DMS 273 (cell line): ENCODE data around the gene GCDH.

Experiments used
- DNase-seq: peaks from one replicate; lab custom pipeline; 2025; ENCODE audit not compliant: unreplicated experiment; lab: John Stamatoyannopoulos, UW

Gene GCDH

DNA sequence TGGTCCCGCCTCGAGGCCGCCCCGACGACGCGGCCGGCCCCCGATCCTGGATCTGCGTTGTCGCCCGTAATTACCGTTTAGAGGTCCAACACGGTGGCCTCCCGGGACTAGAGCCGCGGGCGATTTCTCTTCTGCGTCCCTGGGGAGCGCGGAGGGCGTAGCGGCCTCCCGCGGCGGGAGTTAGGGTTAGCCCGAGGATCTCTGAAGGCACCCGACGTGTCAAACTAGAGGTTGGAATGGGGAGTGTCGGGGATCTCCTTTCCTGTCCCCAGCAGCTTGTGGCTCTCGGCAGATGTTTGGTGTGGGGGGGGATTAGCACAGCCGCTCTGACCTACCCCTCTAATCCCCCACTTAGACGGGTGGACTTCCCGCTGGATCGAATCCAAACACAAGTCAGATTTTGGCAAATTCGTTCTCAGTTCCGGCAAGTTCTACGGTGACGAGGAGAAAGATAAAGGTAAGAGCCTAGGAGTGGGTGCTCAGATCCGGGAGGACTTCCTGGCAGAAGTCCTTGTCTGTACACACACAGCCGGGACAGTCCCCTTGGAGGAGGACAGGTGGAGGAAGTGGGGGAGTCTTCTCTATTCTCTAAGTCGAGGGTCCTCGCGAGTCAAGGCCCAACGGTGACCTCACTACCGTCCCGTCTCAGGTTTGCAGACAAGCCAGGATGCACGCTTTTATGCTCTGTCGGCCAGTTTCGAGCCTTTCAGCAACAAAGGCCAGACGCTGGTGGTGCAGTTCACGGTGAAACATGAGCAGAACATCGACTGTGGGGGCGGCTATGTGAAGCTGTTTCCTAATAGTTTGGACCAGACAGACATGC lies 48.0 kb downstream of the GCDH start:
- peak; percentile 65 for DNase-seq

DNA sequence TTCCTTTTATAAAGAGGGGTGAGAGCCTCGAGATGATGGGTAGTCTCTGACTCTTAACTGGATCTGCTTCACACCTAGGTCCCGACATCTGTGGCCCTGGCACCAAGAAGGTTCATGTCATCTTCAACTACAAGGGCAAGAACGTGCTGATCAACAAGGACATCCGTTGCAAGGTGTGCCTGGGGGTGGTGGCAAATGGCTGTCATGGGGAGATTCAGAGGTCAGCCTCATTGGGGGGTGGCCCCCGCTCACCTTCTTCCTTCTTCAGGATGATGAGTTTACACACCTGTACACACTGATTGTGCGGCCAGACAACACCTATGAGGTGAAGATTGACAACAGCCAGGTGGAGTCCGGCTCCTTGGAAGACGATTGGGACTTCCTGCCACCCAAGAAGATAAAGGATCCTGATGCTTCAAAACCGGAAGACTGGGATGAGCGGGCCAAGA lies 49.0 kb downstream of the GCDH start:
- DNase-seq, result no peak

DNA sequence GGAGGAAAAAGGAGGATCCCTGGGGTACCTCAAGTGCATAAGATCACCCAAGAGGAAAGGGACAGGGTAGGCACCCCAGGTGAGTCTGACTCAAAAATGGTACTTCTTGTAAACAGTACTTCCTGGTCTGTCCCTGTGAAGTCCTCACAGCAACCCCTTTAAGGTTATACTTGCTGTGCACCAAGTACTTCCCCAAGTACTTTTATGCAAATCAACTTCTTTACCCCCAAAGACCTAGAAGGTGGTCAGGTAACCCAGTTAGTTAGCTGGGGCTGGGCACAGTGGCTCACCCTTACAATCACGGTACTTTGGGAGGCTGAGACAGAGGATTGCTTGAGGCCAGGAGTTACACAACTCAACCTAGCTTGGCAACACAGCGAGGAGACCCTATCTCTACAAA lies 49.9 kb downstream of the GCDH start:
- DNase-seq, result no peak

GRCh38 chr19:12943437-12944044 lies 52.6 kb downstream of the GCDH start:
- DNase-seq, result no peak

DNA sequence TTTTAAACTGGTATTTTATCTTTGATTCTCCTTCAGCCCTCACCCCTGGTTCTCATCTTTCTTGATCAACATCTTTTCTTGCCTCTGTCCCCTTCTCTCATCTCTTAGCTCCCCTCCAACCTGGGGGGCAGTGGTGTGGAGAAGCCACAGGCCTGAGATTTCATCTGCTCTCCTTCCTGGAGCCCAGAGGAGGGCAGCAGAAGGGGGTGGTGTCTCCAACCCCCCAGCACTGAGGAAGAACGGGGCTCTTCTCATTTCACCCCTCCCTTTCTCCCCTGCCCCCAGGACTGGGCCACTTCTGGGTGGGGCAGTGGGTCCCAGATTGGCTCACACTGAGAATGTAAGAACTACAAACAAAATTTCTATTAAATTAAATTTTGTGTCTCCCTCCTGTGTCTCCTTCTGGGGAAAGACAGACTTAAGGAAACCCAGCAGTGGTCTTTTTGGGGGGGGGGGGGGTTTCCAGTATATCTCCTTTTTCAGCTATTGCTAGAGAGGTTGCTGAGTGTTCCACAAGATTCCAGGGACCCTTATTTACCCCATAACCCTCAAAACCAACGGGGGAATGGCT lies 53.2 kb downstream of the GCDH start:
- DNase-seq, result no peak

DNA sequence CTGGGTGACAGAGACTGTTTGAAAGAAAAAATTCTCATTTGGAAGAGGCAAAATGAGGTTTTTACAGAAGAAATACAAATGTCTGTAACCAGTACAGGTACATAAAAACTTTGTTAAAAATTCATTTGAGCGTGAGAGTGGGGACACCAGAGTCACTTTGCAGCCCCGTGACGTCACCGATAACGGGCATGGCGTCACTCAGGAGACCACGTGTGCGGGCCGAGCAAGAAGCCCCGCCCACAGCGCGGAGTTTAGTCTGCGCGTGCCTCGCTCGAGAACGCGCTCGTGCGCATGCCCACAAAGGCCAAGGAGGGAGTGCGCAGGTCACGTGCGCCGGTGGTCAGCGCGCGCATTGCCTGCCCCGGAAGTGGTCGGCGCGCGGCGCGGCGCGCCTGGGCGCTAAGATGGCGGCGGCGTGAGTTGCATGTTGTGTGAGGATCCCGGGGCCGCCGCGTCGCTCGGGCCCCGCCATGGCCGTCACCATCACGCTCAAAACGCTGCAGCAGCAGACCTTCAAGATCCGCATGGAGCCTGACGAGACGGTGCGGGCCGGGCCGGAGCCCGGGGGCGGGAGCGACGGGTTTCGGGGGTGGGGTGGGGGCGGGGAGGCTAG lies 54.6 kb downstream of the GCDH start, which contains the start of gene RAD23A:
RAD23A (plus strand) TSS at position 384 of the 613 bp plus-strand sequence; CDS start at position 471, 87 bp downstream.
- peak; percentile 100 for DNase-seq

DNA sequence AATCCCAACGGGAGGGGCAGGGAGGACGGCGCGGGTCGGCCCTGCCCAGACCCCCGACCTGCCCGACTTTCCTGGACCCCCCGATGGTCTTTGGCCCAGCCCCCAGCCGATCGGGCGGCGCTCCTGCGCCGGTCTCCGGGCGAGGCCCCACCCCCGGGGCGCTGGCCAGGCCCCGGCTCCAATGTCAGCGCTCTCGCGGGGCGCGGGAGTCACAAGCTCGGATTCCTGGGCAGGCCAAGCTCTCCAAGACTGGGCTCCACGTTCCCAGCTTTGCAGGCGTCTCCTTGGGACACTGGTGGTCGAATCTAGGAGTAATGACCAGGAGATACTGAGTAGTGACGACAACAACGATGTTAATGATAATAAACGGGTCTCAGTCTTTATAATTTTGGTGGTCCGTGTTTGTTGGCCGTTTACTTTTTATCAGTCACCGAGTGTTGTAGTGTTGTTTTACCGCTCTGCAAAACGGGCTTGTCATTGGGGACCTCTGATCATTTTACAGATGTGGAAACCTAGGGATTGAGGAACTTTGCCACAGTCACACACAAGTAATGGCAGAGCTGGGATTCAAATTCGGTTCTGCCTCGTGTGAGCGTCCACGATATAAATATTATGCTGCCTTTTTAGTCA lies 55.2 kb downstream of the GCDH start:
- DNase-seq, result peak; percentile 93

- no peak for DNase-seq
These were observed 56.0 kb downstream of the GCDH start for GRCh38 chr19:12946731-12947496.

DNA sequence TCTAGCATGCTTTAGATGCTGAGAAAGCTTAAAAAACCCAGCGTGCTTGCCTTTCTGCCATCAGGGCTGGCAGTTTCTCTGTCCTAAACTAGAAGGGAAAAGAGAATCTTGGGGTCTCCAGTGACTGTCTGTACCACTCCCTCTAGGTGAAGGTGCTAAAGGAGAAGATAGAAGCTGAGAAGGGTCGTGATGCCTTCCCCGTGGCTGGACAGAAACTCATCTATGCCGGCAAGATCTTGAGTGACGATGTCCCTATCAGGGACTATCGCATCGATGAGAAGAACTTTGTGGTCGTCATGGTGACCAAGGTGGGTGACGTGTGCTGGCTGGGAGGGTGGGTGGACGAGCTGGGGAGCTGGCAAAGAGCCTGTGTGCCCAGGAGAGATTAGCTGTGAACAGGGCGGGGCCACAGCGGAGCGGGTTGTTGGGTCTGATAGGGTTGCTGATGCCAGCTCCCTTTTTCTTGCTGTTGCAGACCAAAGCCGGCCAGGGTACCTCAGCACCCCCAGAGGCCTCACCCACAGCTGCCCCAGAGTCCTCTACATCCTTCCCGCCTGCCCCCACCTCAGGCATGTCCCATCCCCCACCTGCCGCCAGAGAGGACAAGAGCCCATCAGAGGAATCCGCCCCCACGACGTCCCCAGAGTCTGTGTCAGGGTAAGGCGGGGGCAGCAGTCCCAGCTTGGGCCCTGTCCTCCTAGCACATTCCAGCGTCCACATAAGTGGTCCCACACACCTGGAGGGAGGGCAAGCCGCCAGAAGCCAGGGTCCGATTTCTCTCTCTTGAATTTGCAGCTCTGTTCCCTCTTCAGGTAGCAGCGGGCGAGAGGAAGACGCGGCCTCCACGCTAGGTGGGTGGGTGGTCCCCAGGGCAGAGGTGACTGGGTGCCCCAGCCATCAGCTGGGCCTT lies 57.0 kb downstream of the GCDH start:
- no peak for DNase-seq

GRCh38 chr19:12948612-12949362 lies 57.8 kb downstream of the GCDH start:
- no peak for DNase-seq
